Measurements from ENCODE around the gene CTNS. TPM values are rescaled to one million over a fixed set of nuclear protein-coding genes. Genes with fewer than 3 reads are reported as not detected.
A peak's percentile ranks its signal among the peaks of the same experiment; 100 is the strongest.

CTNS gene
- total RNA-seq, 3 donors from 2014 or later = 19.4 to 34.4 (median 21.5) TPM

- H3K9me3 Mint-ChIP-seq = no peaks in the 10 kb centered on the region
- H3K4me3 Mint-ChIP-seq = no peak overlapping the region
- ATAC-seq (no peak), DNase-seq (no peak)
- H3K36me3 Mint-ChIP-seq (ENCODE audit: insufficient read depth) = peaks cover 8% of the 10 kb centered on the region
- H3K27me3 Mint-ChIP-seq (ENCODE audit: low read depth) = no peaks in the 10 kb centered on the region
- H3K4me1 Mint-ChIP-seq (ENCODE audit: low read depth) = no peaks in the 10 kb centered on the region
These were observed 32.7 kb upstream of the CTNS start for GRCh38 chr17:3603870-3604259.

GRCh38 chr17:3609689-3610088, 26.9 kb upstream of the CTNS start:
- no peaks in the 10 kb centered on the region for H3K9me3 Mint-ChIP-seq
- no peak overlapping the region for H3K4me3 Mint-ChIP-seq
- H3K36me3 Mint-ChIP-seq (ENCODE audit: insufficient read depth) = peaks cover 17% of the 10 kb centered on the region
- no peak for DNase-seq
- H3K27me3 Mint-ChIP-seq (ENCODE audit: low read depth) = no peaks in the 10 kb centered on the region
- no peak for ATAC-seq
- no peaks in the 10 kb centered on the region for H3K4me1 Mint-ChIP-seq (ENCODE audit: low read depth)

- Mint-ChIP-seq H3K4me1 (ENCODE audit: low read depth) (no peaks in the 10 kb centered on the region), H3K27me3 (ENCODE audit: low read depth) (no peaks in the 10 kb centered on the region), H3K4me3 (no peak overlapping the region), H3K9me3 (no peaks in the 10 kb centered on the region), H3K36me3 (ENCODE audit: insufficient read depth) (peaks cover 22% of the 10 kb centered on the region)
- no peak for ATAC-seq
- DNase-seq = no peak
These were observed 26.0 kb upstream of the CTNS start for GRCh38 chr17:3610523-3610922.

- no peak for DNase-seq
- no peaks in the 10 kb centered on the region for H3K4me1 Mint-ChIP-seq (ENCODE audit: low read depth)
- no peaks in the 10 kb centered on the region for H3K27me3 Mint-ChIP-seq (ENCODE audit: low read depth)
- H3K36me3 Mint-ChIP-seq (ENCODE audit: insufficient read depth) = peaks cover 35% of the 10 kb centered on the region
- no peak overlapping the region for H3K4me3 Mint-ChIP-seq
- no peak for ATAC-seq
- H3K9me3 Mint-ChIP-seq = no peaks in the 10 kb centered on the region
These were observed 23.4 kb upstream of the CTNS start for GRCh38 chr17:3613124-3613523.

GRCh38 chr17:3615160-3615870, 21.2 kb upstream of the CTNS start:
- Mint-ChIP-seq H3K27me3 (ENCODE audit: low read depth) (no peaks in the 10 kb centered on the region), H3K36me3 (ENCODE audit: insufficient read depth) (peaks cover 34% of the 10 kb centered on the region), H3K4me3 (no peak overlapping the region), H3K9me3 (no peaks in the 10 kb centered on the region), H3K4me1 (ENCODE audit: low read depth) (no peaks in the 10 kb centered on the region)
- no peak for DNase-seq
- no peak for ATAC-seq

- Mint-ChIP-seq H3K4me1 (ENCODE audit: low read depth) (no peaks in the 10 kb centered on the region), H3K9me3 (no peaks in the 10 kb centered on the region), H3K4me3 (no peak overlapping the region), H3K36me3 (ENCODE audit: insufficient read depth) (peaks cover 33% of the 10 kb centered on the region), H3K27me3 (ENCODE audit: low read depth) (no peaks in the 10 kb centered on the region)
- ATAC-seq = no peak
- no peak for DNase-seq
These were observed 15.3 kb upstream of the CTNS start for GRCh38 chr17:3621146-3621720.

- Mint-ChIP-seq H3K4me1 (ENCODE audit: low read depth) (no peaks in the 10 kb centered on the region), H3K9me3 (no peaks in the 10 kb centered on the region), H3K27me3 (ENCODE audit: low read depth) (no peaks in the 10 kb centered on the region), H3K4me3 (no peak overlapping the region), H3K36me3 (ENCODE audit: insufficient read depth) (peaks cover 30% of the 10 kb centered on the region)
- DNase-seq = no peak
- no peak for ATAC-seq
These were observed 13.5 kb upstream of the CTNS start for GRCh38 chr17:3622977-3623594.

GRCh38 chr17:3626831-3627768, 9.5 kb upstream of the CTNS start:
- Mint-ChIP-seq H3K27me3 (ENCODE audit: low read depth) (no peaks in the 10 kb centered on the region), H3K4me3 (no peak overlapping the region), H3K36me3 (ENCODE audit: insufficient read depth) (peaks cover 27% of the 10 kb centered on the region), H3K4me1 (ENCODE audit: low read depth) (no peaks in the 10 kb centered on the region), H3K9me3 (no peaks in the 10 kb centered on the region)
- no peak for DNase-seq
- ATAC-seq = no peak

- no peaks in the 10 kb centered on the region for H3K27me3 Mint-ChIP-seq (ENCODE audit: low read depth)
- H3K4me3 Mint-ChIP-seq = no peak overlapping the region
- DNase-seq = no peak
- no peaks in the 10 kb centered on the region for H3K4me1 Mint-ChIP-seq (ENCODE audit: low read depth)
- H3K9me3 Mint-ChIP-seq = no peaks in the 10 kb centered on the region
- ATAC-seq = no peak
- peaks cover 31% of the 10 kb centered on the region for H3K36me3 Mint-ChIP-seq (ENCODE audit: insufficient read depth)
These were observed 8.8 kb upstream of the CTNS start for GRCh38 chr17:3627769-3628167.

- H3K4me3 Mint-ChIP-seq = no peak overlapping the region
- no peaks in the 10 kb centered on the region for H3K27me3 Mint-ChIP-seq (ENCODE audit: low read depth)
- peaks cover 11% of the 10 kb centered on the region for H3K4me1 Mint-ChIP-seq (ENCODE audit: low read depth)
- DNase-seq (no peak), ATAC-seq (no peak)
- H3K9me3 Mint-ChIP-seq = no peaks in the 10 kb centered on the region
- peaks cover 26% of the 10 kb centered on the region for H3K36me3 Mint-ChIP-seq (ENCODE audit: insufficient read depth)
These were observed 5.8 kb upstream of the CTNS start for GRCh38 chr17:3630781-3631180.

- Mint-ChIP-seq H3K4me3 (no peak overlapping the region), H3K36me3 (ENCODE audit: insufficient read depth) (peaks cover 18% of the 10 kb centered on the region), H3K4me1 (ENCODE audit: low read depth) (peaks cover 15% of the 10 kb centered on the region), H3K9me3 (no peaks in the 10 kb centered on the region), H3K27me3 (ENCODE audit: low read depth) (no peaks in the 10 kb centered on the region)
- DNase-seq = no peak
- no peak for ATAC-seq
These were observed 4.3 kb upstream of the CTNS start for GRCh38 chr17:3632287-3632686.

- Mint-ChIP-seq H3K4me1 (ENCODE audit: low read depth) (peaks cover 29% of the 10 kb centered on the region), H3K4me3 (peak overlapping the region; percentile 94), H3K36me3 (ENCODE audit: insufficient read depth) (peaks cover 8% of the 10 kb centered on the region), H3K9me3 (no peaks in the 10 kb centered on the region), H3K27me3 (ENCODE audit: low read depth) (no peaks in the 10 kb centered on the region)
- DNase-seq (no peak), ATAC-seq (peak; percentile 20 to 31)
These were observed 946 bp upstream of the CTNS start for GRCh38 chr17:3635474-3636153.

GRCh38 chr17:3636908-3637373, 381 bp downstream of the CTNS start:
- ATAC-seq = peak in 1 of 2 donors; percentile 2
- H3K4me1 Mint-ChIP-seq (ENCODE audit: low read depth) = peaks cover 29% of the 10 kb centered on the region

More at GRCh38 chr17:3636908-3637373, 381 bp downstream of the CTNS start:
- DNase-seq = no peak
- Mint-ChIP-seq H3K36me3 (ENCODE audit: insufficient read depth) (peaks cover 8% of the 10 kb centered on the region), H3K27me3 (ENCODE audit: low read depth) (no peaks in the 10 kb centered on the region), H3K4me3 (peak overlapping the region; percentile 94), H3K9me3 (no peaks in the 10 kb centered on the region)

All from activated T-cell treated with anti-CD3 and anti-CD28 coated beads, Interleukin-2, amount 50 U/mL, for 4 hours (primary cell).